IMR-90 (cell line): ENCODE results near the gene MAGED4. TPM values are rescaled to one million over a fixed set of nuclear protein-coding genes. Genes with fewer than 3 reads are reported as not detected.

Experiments
- ATAC-seq: fragments of 200-7000 bp; cut with Tn5 transposase; 2 replicates; pipeline ENCODE4 v1.9.1; 2020; ENCODE audit warnings: low read depth, mild to moderate bottlenecking, moderate library complexity
- BruUV-seq: library from RNA; stranded (reverse); fragments of 400-500 nt; replicated peaks from 2 replicates; lab custom pipeline; 2021; lab: Mats Ljungman, UMichigan
- CTCF ChIA-PET: fragments of 300-600 bp; formaldehyde crosslinking; extraction: SDS; loops from one replicate; lab custom pipeline; 2021; ENCODE audit warnings: antibody characterized with exemption; lab: Yijun Ruan, JAX
- POLR2A ChIA-PET: fragments of 300-600 bp; sonication (Branson Sonifier 250); formaldehyde crosslinking; loops from one replicate; lab custom pipeline; 2022; ENCODE audit warnings: antibody characterized with exemption; ENCODE audit not compliant: unreplicated experiment; lab: Charles Lee
- DNase-seq: peaks from one replicate; pipeline ENCODE4 v3.0.0; 2013
- H2AFZ ChIP-seq: replicated peaks from 2 replicates; pipeline ENCODE3; 2013; ENCODE audit warnings: low read length, mild to moderate bottlenecking; ENCODE audit not compliant: poor library complexity
- H2AK5ac ChIP-seq: 2 replicates; pipeline ENCODE4 v1.6.1; 2013; ENCODE audit warnings: low read depth, low read length, inconsistent platforms
- H2AK9ac ChIP-seq: replicated peaks from 2 replicates; pipeline ENCODE3; 2013; ENCODE audit warnings: mild to moderate bottlenecking, low read depth, low read length, moderate library complexity; ENCODE audit not compliant: poor library complexity
- H2BK120ac ChIP-seq: 2 replicates; pipeline ENCODE4 v1.6.1; 2013; ENCODE audit warnings: low read depth, low read length, inconsistent platforms
- H2BK15ac ChIP-seq: 3 replicates; pipeline ENCODE4 v1.6.1; 2013; ENCODE audit warnings: low read depth, low read length, inconsistent platforms
- H2BK20ac ChIP-seq: 2 replicates; pipeline ENCODE4 v1.6.1; 2013; ENCODE audit warnings: low read depth, mild to moderate bottlenecking, inconsistent platforms, low read length, moderate library complexity
- H2BK5ac ChIP-seq: 2 replicates; pipeline ENCODE4 v1.6.1; 2013; ENCODE audit warnings: mild to moderate bottlenecking, low read depth, low read length, inconsistent platforms; ENCODE audit not compliant: poor library complexity, severe bottlenecking
- H3K14ac ChIP-seq: replicated peaks from 2 replicates; pipeline ENCODE4 v1.6.1; 2013; ENCODE audit warnings: low read depth, low read length, inconsistent platforms
- H3K18ac ChIP-seq: 2 replicates; pipeline ENCODE4 v1.6.1; 2013; ENCODE audit warnings: low read depth, low read length, control low read depth
- H3K23ac ChIP-seq: 2 replicates; pipeline ENCODE4 v1.6.1; 2013; ENCODE audit warnings: low read depth, low read length, inconsistent platforms
- H3K27ac ChIP-seq: 2 replicates; pipeline ENCODE4 v1.5.1; 2013; ENCODE audit warnings: mild to moderate bottlenecking, control low read depth, low read length; ENCODE audit not compliant: insufficient read depth
- H3K27me3 ChIP-seq: 2 replicates; pipeline ENCODE4 v1.6.1; 2013; ENCODE audit warnings: low read length; ENCODE audit not compliant: control insufficient read depth, insufficient read depth
- H3K36me3 ChIP-seq: 2 replicates; pipeline ENCODE4 v1.6.1; 2013; ENCODE audit warnings: low read length, mixed read lengths; ENCODE audit not compliant: control insufficient read depth, insufficient read depth
- H3K4ac ChIP-seq: 2 replicates; pipeline ENCODE4 v1.6.1; 2013; ENCODE audit warnings: low read depth, low read length, inconsistent platforms
- H3K4me1 ChIP-seq: 2 replicates; pipeline ENCODE4 v1.6.1; 2013; ENCODE audit warnings: low read length, mixed read lengths; ENCODE audit not compliant: control insufficient read depth, insufficient read depth
- H3K4me2 ChIP-seq: 2 replicates; pipeline ENCODE4 v1.6.1; 2013; ENCODE audit warnings: low read depth, mild to moderate bottlenecking, control low read depth, low read length, moderate library complexity
- H3K4me3 ChIP-seq: 2 replicates; pipeline ENCODE4 v1.5.1; 2013; ENCODE audit warnings: low read depth, mild to moderate bottlenecking, control low read depth, low read length, moderate library complexity; ENCODE audit not compliant: insufficient read depth
- H3K56ac ChIP-seq: 2 replicates; pipeline ENCODE4 v1.6.1; 2013; ENCODE audit warnings: low read length, inconsistent platforms; ENCODE audit not compliant: insufficient read depth; ENCODE audit errors: extremely low read depth
- H3K79me1 ChIP-seq, 2 experiments: 2 replicates each; pipeline ENCODE4 v1.6.1; 2013; ENCODE audit warnings: low read length in 2 of 2, inconsistent platforms in 1 of 2, low read depth in 1 of 2
- H3K9ac ChIP-seq: 2 replicates; pipeline ENCODE4 v1.6.1; 2013; ENCODE audit warnings: low read depth, low read length, control low read depth
- H3K9me1 ChIP-seq: 2 replicates; pipeline ENCODE4 v1.6.1; 2013; ENCODE audit warnings: low read length, inconsistent platforms; ENCODE audit not compliant: insufficient read depth
- H3K9me3 ChIP-seq: 2 replicates; pipeline ENCODE4 v1.6.1; 2013; ENCODE audit warnings: low read length; ENCODE audit not compliant: control insufficient read depth, insufficient read depth
- H4K20me1 ChIP-seq: 2 replicates; pipeline ENCODE4 v1.6.1; 2013; ENCODE audit warnings: low read length, inconsistent platforms; ENCODE audit not compliant: insufficient read depth
- H4K5ac ChIP-seq: 2 replicates; pipeline ENCODE4 v1.6.1; 2013; ENCODE audit warnings: mild to moderate bottlenecking, low read depth, low read length, control low read depth
- H4K8ac ChIP-seq, 2 experiments: 2 replicates each; pipeline ENCODE4 v1.6.1; 2013; ENCODE audit warnings: low read depth in 2 of 2, low read length in 2 of 2, control low read depth in 1 of 2, inconsistent platforms in 1 of 2
- H4K91ac ChIP-seq: 2 replicates; pipeline ENCODE4 v1.6.1; 2013; ENCODE audit warnings: low read depth, low read length, inconsistent platforms; ENCODE audit not compliant: insufficient read depth
- BHLHE40 ChIP-seq: fragments of 150-350 bp; IDR thresholded peaks from 2 replicates; pipeline ENCODE4 v1.6.1; 2016; ENCODE audit warnings: mild to moderate bottlenecking, low read depth, low read length
- CEBPB ChIP-seq: IDR thresholded peaks from 2 replicates; pipeline ENCODE4 v1.6.1; 2012; ENCODE audit warnings: low read depth, low read length, improper control_type of control experiment
- CHD1 ChIP-seq: IDR thresholded peaks from 2 replicates; pipeline ENCODE4 v1.6.1; 2012; ENCODE audit warnings: low read depth, low read length, improper control_type of control experiment
- FOS ChIP-seq: fragments of 150-350 bp; IDR thresholded peaks from 2 replicates; pipeline ENCODE4 v1.6.1; 2016; ENCODE audit warnings: low read depth, low read length
- MAFK ChIP-seq: IDR thresholded peaks from 2 replicates; pipeline ENCODE4 v1.6.1; 2012; ENCODE audit warnings: low read depth, low read length, improper control_type of control experiment
- MAZ ChIP-seq: IDR thresholded peaks from 2 replicates; pipeline ENCODE4 v1.6.1; 2012; ENCODE audit warnings: low read depth, mild to moderate bottlenecking, low read length, improper control_type of control experiment, moderate library complexity, borderline replicate concordance
- MXI1 ChIP-seq: IDR thresholded peaks from 2 replicates; pipeline ENCODE4 v1.6.1; 2012; ENCODE audit warnings: low read depth, mild to moderate bottlenecking, low read length, moderate library complexity, borderline replicate concordance
- NFE2L2 ChIP-seq: fragments of 150-350 bp; IDR thresholded peaks from 2 replicates; pipeline ENCODE4 v1.6.1; 2016; ENCODE audit warnings: low read depth, mild to moderate bottlenecking, low read length
- POLR2A ChIP-seq: IDR thresholded peaks from 2 replicates; pipeline ENCODE4 v1.6.1; 2012; ENCODE audit warnings: mild to moderate bottlenecking, low read depth, low read length
- RAD21 ChIP-seq: IDR thresholded peaks from 2 replicates; pipeline ENCODE4 v1.6.1; 2012; ENCODE audit warnings: low read length, improper control_type of control experiment
- RCOR1 ChIP-seq: IDR thresholded peaks from 2 replicates; pipeline ENCODE4 v1.6.1; 2012; ENCODE audit warnings: mild to moderate bottlenecking, low read length, improper control_type of control experiment; ENCODE audit not compliant: insufficient replicate concordance
- RFX5 ChIP-seq: IDR thresholded peaks from 2 replicates; pipeline ENCODE4 v1.8.0; 2012; ENCODE audit warnings: low read depth, mild to moderate bottlenecking, low read length, moderate library complexity
- SMC3 ChIP-seq: fragments of 150-350 bp; IDR thresholded peaks from 2 replicates; pipeline ENCODE4 v1.6.1; 2016; ENCODE audit warnings: low read depth, mild to moderate bottlenecking, antibody characterized with exemption, low read length, moderate library complexity
- dilution Hi-C: fragments of 300-500 bp; cut with HindIII; formaldehyde crosslinking; loops from one replicate; pipeline ENCODE4 v1.14.3; 2018; ENCODE audit warnings: low sequenced_read_pairs; ENCODE audit not compliant: unreplicated experiment
- in situ Hi-C: fragments of 300-500 bp; cut with MboI; formaldehyde crosslinking; loops from 3 replicates; pipeline ENCODE4 v1.14.3; 2019; ENCODE audit warnings: low sequenced_read_pairs, inconsistent platforms, mixed read lengths
- intact Hi-C: fragments of 100-400 bp; cut with micrococcal nuclease; formaldehyde crosslinking; loops from 2 replicates; pipeline ENCODE4 v1.10.0; 2022
- polyA plus RNA-seq, 3 experiments: library from polyadenylated mRNA; depleted of rRNA; stranded (reverse); fragments of >200 nt; gene quantifications; 2 replicates each; pipeline ENCODE4 v1.2.3, GENCODE V29; 2012; ENCODE audit warnings: low replicate concordance in 1 of 3
- total RNA-seq: library from RNA; depleted of rRNA; stranded (reverse); fragments of >200 nt; gene quantifications from 2 replicates; pipeline ENCODE4 v1.2.3, GENCODE V29; 2012
- TF ChIP-seq, protein P1 (sequence below): fragments of 150-350 bp; IDR thresholded peaks from 2 replicates; pipeline ENCODE4 v1.6.1; 2016; ENCODE audit warnings: low read depth, mild to moderate bottlenecking, low read length, moderate library complexity, borderline replicate concordance
- TF ChIP-seq, protein P2 (sequence below): fragments of 150-350 bp; IDR thresholded peaks from 2 replicates; pipeline ENCODE4 v1.6.1; 2017; ENCODE audit warnings: mild to moderate bottlenecking, antibody characterized with exemption, low read length, low read depth
- TF ChIP-seq, protein P3 (sequence below): conservative IDR thresholded peaks from 2 replicates; pipeline ENCODE4 v1.5.1; 2012; ENCODE audit warnings: mild to moderate bottlenecking, low read depth, low read length, improper control_type of control experiment

MAGED4 gene
- total and polyA plus RNA-seq, 2 of the 4 experiments (the other 2 are of a cell fraction) = 9.9 to 51.7 TPM

DNA sequence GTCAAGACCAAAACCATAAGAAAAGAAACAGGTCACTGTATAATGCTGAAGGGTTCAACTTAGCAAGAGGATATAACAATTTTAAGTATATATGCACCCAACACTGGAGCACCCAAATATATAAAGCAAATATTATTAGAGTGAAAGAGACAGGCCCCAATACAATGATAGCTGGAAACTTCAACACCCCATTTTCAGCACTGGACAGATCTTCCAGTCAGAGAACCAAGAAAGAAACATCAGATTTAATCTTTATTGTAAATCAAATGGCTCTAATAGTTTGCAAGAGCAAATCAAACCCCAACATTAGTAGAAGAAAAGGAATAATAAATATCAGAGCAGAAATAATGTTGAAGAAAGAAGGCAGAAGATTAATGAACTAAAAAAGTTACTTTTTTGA, 36.2 kb downstream of the MAGED4 start:
- Histone ChIP-seq H3K4me3 (no peak overlapping the region), H3K27me3 (peaks cover 2% of the 10 kb centered on the region; the same call in 1 of the 2 replicates), H3K36me3 (no peaks in the 10 kb centered on the region), H3K14ac (no peak overlapping the region), H3K79me1 (no peaks in the 10 kb centered on the region), H3K9ac (no peak overlapping the region), H4K20me1 (no peaks in the 10 kb centered on the region), H2BK15ac (no peak overlapping the region), H3K9me3 (no peaks in the 10 kb centered on the region), H3K27ac (no peak overlapping the region), H3K23ac (no peak overlapping the region), H2BK20ac (no peak overlapping the region), H3K18ac (no peak overlapping the region), H4K91ac (no peak overlapping the region), H3K4me1 (no peaks in the 10 kb centered on the region), H3K4ac (no peak overlapping the region), H3K56ac (no peak overlapping the region), H3K9me1 (no peaks in the 10 kb centered on the region), H4K8ac (no peak overlapping the region), H4K5ac (no peak overlapping the region), H2AFZ (no peak overlapping the region), H3K4me2 (no peak overlapping the region), H2AK5ac (no peak overlapping the region), H2BK120ac (no peak overlapping the region), H2AK9ac (no peak overlapping the region), H2BK5ac (no peak overlapping the region)
- no TSS peak for BruUV-seq
- TF ChIP-seq MAFK (no peak), RFX5 (no peak), CHD1 (no peak), NFE2L2 (no peak), MXI1 (no peak), POLR2A (no peak), MAZ (no peak), BHLHE40 (no peak), FOS (no peak), SMC3 (no peak), CEBPB (no peak), RCOR1 (no peak), RAD21 (no peak)
- TF ChIP-seq, protein P1, sequence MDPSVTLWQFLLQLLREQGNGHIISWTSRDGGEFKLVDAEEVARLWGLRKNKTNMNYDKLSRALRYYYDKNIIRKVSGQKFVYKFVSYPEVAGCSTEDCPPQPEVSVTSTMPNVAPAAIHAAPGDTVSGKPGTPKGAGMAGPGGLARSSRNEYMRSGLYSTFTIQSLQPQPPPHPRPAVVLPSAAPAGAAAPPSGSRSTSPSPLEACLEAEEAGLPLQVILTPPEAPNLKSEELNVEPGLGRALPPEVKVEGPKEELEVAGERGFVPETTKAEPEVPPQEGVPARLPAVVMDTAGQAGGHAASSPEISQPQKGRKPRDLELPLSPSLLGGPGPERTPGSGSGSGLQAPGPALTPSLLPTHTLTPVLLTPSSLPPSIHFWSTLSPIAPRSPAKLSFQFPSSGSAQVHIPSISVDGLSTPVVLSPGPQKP = no peak
- TF ChIP-seq, protein P2, sequence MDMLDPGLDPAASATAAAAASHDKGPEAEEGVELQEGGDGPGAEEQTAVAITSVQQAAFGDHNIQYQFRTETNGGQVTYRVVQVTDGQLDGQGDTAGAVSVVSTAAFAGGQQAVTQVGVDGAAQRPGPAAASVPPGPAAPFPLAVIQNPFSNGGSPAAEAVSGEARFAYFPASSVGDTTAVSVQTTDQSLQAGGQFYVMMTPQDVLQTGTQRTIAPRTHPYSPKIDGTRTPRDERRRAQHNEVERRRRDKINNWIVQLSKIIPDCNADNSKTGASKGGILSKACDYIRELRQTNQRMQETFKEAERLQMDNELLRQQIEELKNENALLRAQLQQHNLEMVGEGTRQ = no peak
- TF ChIP-seq, protein P3, sequence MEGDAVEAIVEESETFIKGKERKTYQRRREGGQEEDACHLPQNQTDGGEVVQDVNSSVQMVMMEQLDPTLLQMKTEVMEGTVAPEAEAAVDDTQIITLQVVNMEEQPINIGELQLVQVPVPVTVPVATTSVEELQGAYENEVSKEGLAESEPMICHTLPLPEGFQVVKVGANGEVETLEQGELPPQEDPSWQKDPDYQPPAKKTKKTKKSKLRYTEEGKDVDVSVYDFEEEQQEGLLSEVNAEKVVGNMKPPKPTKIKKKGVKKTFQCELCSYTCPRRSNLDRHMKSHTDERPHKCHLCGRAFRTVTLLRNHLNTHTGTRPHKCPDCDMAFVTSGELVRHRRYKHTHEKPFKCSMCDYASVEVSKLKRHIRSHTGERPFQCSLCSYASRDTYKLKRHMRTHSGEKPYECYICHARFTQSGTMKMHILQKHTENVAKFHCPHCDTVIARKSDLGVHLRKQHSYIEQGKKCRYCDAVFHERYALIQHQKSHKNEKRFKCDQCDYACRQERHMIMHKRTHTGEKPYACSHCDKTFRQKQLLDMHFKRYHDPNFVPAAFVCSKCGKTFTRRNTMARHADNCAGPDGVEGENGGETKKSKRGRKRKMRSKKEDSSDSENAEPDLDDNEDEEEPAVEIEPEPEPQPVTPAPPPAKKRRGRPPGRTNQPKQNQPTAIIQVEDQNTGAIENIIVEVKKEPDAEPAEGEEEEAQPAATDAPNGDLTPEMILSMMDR = no peak
- dilution Hi-C loops (no loop called here), in situ Hi-C loops (no loop called here), intact Hi-C loops (no loop called here)
- ATAC-seq (no peak), DNase-seq (no peak)
- ChIA-PET POLR2A (no interaction called here), CTCF (no interaction called here)
